ENCODE data around the gene LY6G6C. TPM values are rescaled to one million over a fixed set of nuclear protein-coding genes. Genes with fewer than 3 reads are reported as not detected.

LY6G6C gene
- total RNA-seq, 1 donor from 2014 or later: not detected

GRCh38 chr6:31730631-31731086, 9.1 kb upstream of the LY6G6C start:
- Mint-ChIP-seq H3K9me3 (no peaks in the 10 kb centered on the region), H3K4me1 (peaks cover 49% of the 10 kb centered on the region), H3K27ac (peak overlapping the region; percentile 10), H3K27me3 (ENCODE audit: insufficient read depth, low read depth) (peaks cover 6% of the 10 kb centered on the region), H3K36me3 (peaks cover 48% of the 10 kb centered on the region), H3K4me3 (peak overlapping the region; percentile 99)
- H4K20me1 ChIP-seq (ENCODE audit: low read depth): peaks cover 39% of the 10 kb centered on the region
- H3K27ac ChIP-seq: no peak overlapping the region
- DNase-seq (ENCODE audit: low spot score): peak; percentile 38
- peak overlapping the region; percentile 68 for H3K4me2 ChIP-seq
- no peaks in the 10 kb centered on the region for H3K9me3 ChIP-seq (ENCODE audit: low read depth)
- no peaks in the 10 kb centered on the region for H3K27me3 ChIP-seq
- peaks cover 56% of the 10 kb centered on the region for H3F3A ChIP-seq (ENCODE audit: low read depth)
- H3K4me1 ChIP-seq: peaks cover 11% of the 10 kb centered on the region
- H3K9ac ChIP-seq: no peak overlapping the region
- H3K4me3 ChIP-seq: peak overlapping the region; percentile 99
- peaks cover 5% of the 10 kb centered on the region for H3K36me3 ChIP-seq
- H3K79me2 ChIP-seq (ENCODE audit: low read depth): peaks cover 40% of the 10 kb centered on the region
- no peak overlapping the region for H2AFZ ChIP-seq (replicated peaks)
- TF ChIP-seq EZH2 (IDR thresholded peaks at IDR 0.05): no peak
- TF ChIP-seq EZH2phosphoT487 (IDR thresholded peaks at IDR 0.05): no peak
- TF ChIP-seq CTCF (IDR thresholded peaks at IDR 0.05): no peak

GRCh38 chr6:31729979-31730630, 8.6 kb upstream of the LY6G6C start:
- H3K27ac ChIP-seq: peak overlapping the region; percentile 59
- Mint-ChIP-seq H3K27me3 (ENCODE audit: insufficient read depth, low read depth) (peaks cover 8% of the 10 kb centered on the region), H3K4me1 (peaks cover 49% of the 10 kb centered on the region), H3K27ac (peak overlapping the region; percentile 89), H3K36me3 (peaks cover 50% of the 10 kb centered on the region), H3K9me3 (no peaks in the 10 kb centered on the region), H3K4me3 (peak overlapping the region; percentile 99)
- peaks cover 39% of the 10 kb centered on the region for H4K20me1 ChIP-seq (ENCODE audit: low read depth)
- DNase-seq (ENCODE audit: low spot score): peak; percentile 98
- H2AFZ ChIP-seq (replicated peaks): no peak overlapping the region
- H3K4me1 ChIP-seq: peaks cover 11% of the 10 kb centered on the region
- peaks cover 35% of the 10 kb centered on the region for H3K79me2 ChIP-seq (ENCODE audit: low read depth)
- peak overlapping the region; percentile 86 for H3K4me2 ChIP-seq
- TF ChIP-seq EZH2phosphoT487 (IDR thresholded peaks at IDR 0.05) (no peak), EZH2 (IDR thresholded peaks at IDR 0.05) (no peak), CTCF (IDR thresholded peaks at IDR 0.05) (no peak)
- H3K27me3 ChIP-seq: no peaks in the 10 kb centered on the region
- H3K4me3 ChIP-seq: peak overlapping the region; percentile 99
- peak overlapping the region; percentile 48 for H3K9ac ChIP-seq
- H3F3A ChIP-seq (ENCODE audit: low read depth): peaks cover 56% of the 10 kb centered on the region
- no peaks in the 10 kb centered on the region for H3K9me3 ChIP-seq (ENCODE audit: low read depth)
- peaks cover 5% of the 10 kb centered on the region for H3K36me3 ChIP-seq

DNA sequence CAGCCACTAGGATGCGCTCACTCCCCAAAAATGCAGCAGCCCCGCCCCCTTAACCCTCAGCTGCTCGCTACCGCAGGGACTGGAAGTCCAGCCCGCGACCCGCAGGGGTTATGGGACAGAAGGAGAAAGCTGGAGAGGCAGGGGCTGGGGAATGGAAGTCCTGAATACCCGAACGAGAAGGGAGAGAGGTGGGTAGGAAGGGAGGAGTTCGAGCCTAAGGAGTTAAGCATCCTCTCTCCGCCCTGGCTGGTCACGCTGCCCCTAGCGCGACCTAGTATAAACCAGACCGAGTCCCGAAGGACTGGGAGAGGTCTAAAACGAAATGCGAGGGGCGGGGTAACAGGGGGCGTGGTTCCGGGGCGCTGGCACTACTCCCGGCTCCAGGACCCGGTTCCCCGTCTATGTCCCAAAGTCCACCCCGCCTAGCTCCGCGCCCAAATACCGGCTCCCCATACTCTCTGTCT, 8.0 kb upstream of the LY6G6C start:
- Histone ChIP-seq H3K4me1 (peaks cover 11% of the 10 kb centered on the region), H2AFZ (replicated peaks) (peak overlapping the region; percentile 70), H3K27ac (peak overlapping the region; percentile 59), H3K4me2 (peak overlapping the region; percentile 86), H3F3A (ENCODE audit: low read depth) (peaks cover 61% of the 10 kb centered on the region), H4K20me1 (ENCODE audit: low read depth) (peaks cover 34% of the 10 kb centered on the region), H3K4me3 (peak overlapping the region; percentile 99), H3K36me3 (peaks cover 5% of the 10 kb centered on the region), H3K9me3 (ENCODE audit: low read depth) (no peaks in the 10 kb centered on the region), H3K9ac (peak overlapping the region; percentile 48), H3K27me3 (no peaks in the 10 kb centered on the region), H3K79me2 (ENCODE audit: low read depth) (peaks cover 29% of the 10 kb centered on the region)
- H3K27me3 Mint-ChIP-seq (ENCODE audit: insufficient read depth, low read depth): peaks cover 8% of the 10 kb centered on the region
- TF ChIP-seq CTCF (IDR thresholded peaks at IDR 0.05) (peak; percentile 88), EZH2 (IDR thresholded peaks at IDR 0.05) (no peak)
- H3K36me3 Mint-ChIP-seq: peaks cover 50% of the 10 kb centered on the region
- peak overlapping the region; percentile 95 for H3K27ac Mint-ChIP-seq
- peak overlapping the region; percentile 99 for H3K4me3 Mint-ChIP-seq
- no peaks in the 10 kb centered on the region for H3K9me3 Mint-ChIP-seq
- H3K4me1 Mint-ChIP-seq: peaks cover 49% of the 10 kb centered on the region
- peak; percentile 97 for DNase-seq (ENCODE audit: low spot score)

Measured in neural progenitor cell (in vitro differentiated cells).